ENCODE measurements around the gene LGALSL.

LGALSL gene

DNA sequence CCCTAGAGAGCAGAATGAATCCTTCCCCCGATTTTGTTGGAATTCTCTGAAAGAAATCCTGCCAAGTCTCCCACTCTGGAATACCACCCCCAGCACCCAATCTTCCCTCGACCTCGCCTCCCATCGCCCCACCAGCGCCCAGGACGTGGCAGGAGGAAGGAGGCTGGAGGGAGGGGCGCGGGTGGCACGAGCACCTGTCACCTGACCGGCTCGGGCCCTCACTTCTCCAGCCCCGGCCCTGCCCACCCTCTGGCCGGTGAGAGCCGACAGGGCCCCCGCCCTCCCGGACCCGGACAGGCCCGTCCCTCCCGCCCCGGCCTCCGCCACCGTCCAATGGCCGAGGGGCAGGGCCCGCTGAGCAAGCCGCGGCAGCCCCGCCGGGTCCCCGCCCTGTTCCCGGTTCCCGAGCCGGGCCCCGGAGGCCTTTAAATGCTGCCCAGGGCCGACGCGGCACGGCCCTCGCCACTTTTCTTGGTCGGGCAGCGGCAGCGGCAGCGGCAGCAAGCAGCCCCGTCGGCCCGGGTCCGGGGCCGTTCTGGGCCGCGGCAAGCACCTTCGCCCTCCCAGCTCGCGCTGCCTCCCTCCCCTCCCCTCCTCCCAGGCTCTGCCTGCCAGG is at the start of gene LGALSL:
Gene LGALSL (plus strand): TSS at position 393 of the 616 bp plus-strand sequence. CDS start 384 bp downstream, outside the sequence.
- peak; percentile 88 for DNase-seq (ENCODE audit: low spot score)

DNA sequence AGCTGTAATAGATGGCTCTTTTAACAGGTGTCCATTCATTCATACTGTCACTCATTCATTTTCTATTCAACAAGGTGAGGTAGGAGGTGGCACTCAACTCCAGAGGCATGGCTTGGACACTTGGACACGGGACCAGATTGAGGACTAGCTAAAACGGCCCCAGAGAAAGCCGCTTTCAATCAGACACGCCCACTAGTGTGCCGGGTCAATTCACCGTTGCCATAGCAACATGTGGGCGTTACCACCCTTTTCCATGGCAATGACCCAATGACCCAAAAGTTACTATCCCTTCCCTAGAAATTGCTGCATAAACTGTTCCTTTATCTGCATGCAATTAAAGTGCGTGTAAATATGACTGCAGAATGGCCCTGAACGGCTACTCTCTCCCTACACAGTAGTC is 49.2 kb upstream of the LGALSL start:
- no peak for DNase-seq (ENCODE audit: low spot score)

DNA sequence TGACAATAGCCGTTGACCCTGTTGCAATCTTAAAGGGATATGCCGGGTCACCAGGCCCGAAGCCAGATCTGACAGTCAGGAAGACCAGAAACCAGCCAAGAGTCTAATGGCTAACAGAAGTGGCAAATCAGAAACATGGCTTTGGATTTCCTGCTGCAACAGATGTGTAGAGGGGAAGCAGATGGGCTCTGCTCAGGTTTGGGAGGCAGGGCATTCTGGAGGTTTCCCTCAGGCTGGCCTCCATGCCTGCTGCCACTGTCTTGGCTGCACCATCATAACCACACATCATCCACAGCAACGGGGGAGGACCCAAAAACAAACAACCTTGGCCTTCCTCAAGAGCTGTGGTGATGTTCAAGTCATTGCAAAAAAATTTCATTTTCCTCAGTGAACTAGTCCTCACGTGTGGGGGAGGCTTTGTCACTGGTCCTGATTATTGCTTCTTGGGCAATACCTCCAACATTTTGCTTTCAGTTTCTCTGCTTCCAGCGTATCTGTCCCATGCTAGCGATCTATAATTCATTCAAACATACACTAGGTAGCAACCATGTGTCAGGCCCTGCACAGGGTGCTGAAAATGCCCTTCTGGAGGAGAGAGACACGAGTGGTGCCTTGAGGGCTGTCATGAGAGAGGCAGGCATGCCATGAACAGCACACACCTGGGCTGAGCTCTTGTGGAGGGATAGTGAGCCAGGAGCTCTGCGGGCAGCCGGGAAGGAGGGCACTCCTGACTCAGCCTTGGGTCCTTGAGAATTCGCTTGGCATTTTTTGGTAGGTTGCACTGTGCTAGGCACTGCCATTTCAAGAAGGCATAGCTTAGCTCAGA is 48.2 kb upstream of the LGALSL start:
- DNase-seq (ENCODE audit: low spot score): peak; percentile 72

DNA sequence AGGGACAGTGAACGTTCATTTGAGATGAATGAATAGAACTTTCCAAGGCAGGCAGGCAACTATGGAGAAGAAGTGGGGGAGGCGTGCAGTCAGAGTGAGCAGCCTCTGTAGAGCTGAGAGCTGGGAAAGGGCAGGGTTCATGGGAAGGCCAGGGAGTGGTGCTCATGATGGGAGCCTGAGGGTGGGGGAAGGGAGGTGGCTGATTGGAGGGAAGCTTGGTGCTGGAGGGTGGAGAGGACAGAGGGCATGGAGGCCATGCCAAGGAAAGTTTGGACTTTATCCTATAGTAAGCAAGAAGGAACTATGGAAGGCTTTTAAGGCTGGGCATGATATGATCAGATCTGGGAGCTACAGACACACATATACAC is 47.6 kb upstream of the LGALSL start:
- no peak for DNase-seq (ENCODE audit: low spot score)

DNA sequence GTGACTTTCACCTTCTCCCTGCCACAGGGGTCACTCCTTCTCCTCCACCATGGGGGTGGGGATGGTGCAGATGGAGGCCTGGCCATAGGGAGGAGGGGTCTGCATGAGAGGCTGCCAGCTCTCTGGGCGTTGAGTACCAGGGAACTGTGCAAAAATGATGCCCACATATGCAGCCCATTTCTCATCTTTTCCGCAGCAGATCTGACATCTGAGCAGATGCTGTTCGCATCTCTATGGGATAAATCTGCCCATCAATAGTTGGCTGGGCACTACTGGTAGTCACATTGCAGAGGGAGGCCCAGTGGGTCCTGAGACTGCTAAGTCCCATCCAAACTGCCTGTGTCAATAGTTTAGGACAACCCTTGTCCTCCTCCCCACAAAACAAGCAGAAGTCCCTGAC is 45.9 kb upstream of the LGALSL start:
- no peak for DNase-seq (ENCODE audit: low spot score)

DNA sequence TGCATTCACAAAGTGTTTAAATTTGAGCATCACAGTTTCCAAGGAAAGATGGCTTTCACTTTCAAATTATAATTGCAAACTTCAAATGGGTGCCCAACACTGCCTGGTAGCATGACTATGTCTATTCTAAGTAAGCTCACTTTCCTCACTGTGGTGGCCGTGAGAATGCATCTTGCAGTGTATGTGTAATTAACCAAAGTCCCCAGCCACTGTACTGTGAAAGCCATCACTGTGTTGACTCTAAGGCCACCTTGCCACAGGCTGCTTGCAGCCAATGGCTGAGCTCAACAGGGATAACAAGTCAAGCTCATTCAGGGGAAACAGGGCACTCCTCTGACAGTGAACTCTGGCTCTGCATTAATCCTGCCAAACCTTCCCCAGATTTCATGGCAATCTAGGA is 43.3 kb upstream of the LGALSL start:
- no peak for DNase-seq (ENCODE audit: low spot score)

DNA sequence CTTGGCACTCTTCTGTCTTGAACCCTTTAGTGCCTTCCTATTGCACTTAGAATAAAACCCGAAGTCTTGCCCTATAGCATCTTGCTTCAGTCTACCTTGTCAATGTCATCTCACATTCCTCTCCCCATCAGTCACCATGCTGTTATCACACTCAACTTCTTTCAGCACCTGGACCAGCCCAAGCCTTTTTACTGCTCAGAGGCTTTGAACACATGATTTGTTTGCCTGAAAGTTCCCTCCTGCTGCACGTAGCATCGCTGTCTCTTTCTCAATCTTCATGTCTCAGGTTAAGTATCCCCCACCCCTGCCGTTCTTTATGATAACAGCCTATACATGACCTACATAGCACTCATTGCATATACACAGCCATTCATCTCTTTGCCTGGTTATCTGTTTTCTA is 41.3 kb upstream of the LGALSL start:
- no peak for DNase-seq (ENCODE audit: low spot score)

DNA sequence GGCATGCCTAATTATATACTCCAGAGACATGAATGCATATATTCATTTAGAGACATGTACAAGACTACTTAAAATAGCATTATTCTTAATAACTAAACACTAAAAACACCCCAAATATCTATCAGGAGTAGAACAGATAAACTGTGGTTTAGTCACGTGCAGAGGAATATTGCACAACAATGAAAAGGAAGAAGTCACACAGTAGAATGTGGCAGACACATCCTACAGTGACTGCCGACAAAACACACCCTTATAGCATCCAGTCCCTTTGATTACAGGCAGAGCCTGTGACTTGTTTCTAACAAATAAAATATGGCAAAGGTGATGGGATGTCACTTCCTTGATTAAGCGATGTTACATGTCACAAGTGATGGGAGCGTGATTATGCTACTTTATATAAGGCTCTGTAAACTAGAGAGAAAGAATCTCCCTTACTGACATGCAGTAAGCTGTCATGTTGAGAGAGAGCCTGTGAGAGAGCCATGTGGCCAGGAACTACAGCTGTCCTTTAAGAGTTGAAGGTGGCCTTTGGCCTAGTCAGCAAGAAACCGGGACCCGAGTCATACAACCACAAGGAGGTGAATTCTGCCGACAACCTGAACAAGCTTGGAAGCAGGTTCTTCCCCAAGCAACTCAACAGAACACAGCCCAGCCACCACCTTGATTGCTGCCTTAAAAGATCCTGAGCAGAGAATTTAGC is 39.1 kb upstream of the LGALSL start:
- DNase-seq (ENCODE audit: low spot score): no peak

DNA sequence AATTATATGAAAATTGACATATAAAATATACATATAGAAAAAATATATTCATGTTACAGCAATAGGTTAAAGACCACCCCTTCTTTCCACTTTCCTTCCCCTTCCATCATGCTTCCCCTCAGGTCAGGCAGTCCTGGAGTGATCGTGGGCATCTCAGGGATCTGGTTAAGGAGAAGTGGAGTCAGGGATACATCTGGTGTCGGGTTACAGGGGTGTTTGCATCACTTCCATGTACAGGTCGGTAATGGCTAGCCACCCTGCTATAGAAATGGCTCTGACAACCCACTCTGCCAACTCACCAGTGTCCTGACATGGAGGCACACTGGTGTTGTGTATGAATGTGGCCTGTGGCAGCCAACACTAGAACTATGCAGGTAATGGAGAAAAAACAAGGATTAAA is 36.3 kb upstream of the LGALSL start:
- no peak for DNase-seq (ENCODE audit: low spot score)

DNA sequence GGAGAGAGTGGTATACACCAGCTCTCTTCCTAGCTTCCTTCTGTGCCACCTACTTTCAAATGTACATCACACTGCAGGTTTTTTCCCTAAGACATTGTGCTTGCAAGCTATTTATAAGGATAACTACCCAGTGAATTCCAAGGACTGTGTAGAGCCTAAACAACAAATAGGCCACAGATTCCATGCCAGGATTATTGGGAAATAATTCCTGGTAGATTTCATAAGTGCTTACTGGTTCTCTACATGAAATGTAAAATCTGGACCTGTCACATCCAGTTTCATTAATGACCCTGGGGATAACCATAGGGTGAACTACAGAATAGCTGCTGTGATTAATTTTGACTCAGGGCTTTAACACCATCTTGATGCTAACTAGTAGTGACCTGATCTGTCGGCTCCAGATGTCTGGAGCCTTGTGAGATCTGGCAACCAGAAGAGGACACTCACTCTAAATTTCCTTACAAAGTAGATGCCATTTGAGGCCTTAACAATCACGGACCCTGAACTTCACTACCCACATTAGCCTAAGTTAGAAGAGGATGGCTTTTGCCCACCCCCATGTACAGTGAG is 34.3 kb upstream of the LGALSL start:
- no peak for DNase-seq (ENCODE audit: low spot score)

DNA sequence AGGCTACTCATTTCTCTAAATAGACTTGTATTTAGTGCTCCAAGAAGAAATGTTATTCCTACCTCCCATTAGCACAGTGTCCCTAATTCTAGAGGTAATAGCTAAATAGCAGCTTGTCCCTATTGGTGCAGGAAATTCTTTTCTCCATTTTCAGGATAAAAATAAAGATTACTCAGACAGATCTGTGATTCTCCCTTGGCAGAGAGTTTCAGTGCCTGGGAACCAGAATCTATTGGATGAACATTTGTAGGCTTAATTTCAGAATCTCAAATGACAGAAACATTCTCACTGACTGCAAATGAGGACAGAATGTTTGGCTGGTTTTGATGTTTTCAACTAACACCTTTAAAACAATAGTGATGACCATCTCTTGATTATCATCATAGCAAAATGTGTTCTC is 33.3 kb upstream of the LGALSL start:
- DNase-seq (ENCODE audit: low spot score): no peak

DNA sequence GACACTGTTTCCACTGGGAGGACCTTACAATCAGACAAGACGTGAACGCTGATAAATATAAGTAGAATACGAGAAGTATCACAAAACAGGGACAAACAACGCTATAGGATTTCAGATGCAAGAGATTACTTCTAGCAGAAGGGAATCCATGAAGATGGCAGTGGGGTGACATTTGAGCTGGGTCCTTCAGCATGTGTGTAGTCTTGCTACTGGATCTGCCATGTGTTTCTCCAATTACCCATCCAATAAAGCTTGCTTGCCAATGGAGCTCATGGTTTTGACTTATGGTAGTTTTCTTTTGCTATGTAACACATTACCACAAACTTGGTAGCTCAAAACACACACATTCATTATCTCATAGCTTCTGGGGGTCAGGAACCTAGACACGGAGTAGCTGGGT is 32.8 kb upstream of the LGALSL start:
- no peak for DNase-seq (ENCODE audit: low spot score)

DNA sequence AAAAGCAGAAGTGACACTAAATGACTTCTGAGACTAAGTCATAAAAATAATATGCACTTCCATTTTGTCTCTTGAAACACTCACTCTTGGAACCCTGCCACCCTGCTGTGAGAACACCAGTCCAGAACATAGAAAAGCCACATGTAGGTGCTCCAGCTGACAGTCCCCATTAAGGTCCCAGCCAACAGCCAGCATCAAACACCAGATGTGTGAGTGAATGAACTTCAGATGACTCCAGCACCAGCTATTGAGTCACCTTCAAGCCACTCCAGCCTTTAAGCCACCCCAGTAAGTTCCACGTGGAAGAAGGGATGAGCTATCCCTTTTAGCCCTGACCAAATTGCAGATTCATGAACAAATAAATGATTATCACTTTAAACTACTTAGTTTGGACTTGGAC is 31.5 kb upstream of the LGALSL start:
- no peak for DNase-seq (ENCODE audit: low spot score)

DNA sequence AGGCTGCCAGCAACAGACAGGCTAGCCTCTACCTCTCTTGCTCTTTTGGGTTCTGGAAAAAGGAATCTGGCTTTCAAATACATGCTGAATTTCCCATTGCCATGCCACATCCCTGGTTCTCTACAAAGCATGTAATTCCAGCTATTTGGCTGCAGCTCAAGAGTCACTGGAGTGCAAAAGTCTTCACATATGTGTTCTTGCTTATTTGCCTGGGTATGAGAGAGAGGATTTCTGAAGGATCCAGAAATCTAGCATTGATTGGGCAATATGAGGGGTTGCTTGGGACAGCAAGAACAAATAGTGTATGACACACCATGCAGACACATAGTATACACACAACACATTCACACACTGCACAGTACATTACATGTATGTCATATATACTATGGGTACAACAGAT is 30.7 kb upstream of the LGALSL start:
- DNase-seq (ENCODE audit: low spot score): no peak

DNA sequence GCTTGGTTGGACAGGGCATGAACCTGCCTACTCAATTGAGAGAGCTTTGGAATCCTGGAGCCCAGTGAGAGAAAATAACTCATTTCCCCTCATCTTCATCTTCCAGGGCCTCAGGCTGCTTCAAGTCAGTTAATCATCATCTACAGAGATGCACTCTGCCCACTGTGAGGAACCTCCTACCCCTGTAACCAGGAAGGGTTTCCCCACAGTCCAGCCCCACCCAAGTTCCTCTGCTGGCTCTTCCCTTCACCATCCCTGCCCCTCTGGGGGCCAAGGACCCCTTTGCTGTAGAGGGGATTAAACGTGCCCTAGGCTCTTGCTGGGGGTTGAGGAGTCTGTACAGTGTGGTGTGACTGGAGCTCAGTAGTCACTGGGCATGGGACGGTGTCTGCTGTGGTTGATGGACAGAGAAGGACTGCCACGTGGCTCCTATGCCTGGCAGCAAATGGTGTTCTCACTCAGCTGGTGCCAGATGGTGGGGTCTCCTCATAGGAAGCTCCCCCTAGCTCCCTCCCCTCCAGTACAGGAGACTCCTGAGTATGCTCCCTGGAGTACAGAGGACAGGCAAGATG is 29.5 kb upstream of the LGALSL start:
- no peak for DNase-seq (ENCODE audit: low spot score)

DNA sequence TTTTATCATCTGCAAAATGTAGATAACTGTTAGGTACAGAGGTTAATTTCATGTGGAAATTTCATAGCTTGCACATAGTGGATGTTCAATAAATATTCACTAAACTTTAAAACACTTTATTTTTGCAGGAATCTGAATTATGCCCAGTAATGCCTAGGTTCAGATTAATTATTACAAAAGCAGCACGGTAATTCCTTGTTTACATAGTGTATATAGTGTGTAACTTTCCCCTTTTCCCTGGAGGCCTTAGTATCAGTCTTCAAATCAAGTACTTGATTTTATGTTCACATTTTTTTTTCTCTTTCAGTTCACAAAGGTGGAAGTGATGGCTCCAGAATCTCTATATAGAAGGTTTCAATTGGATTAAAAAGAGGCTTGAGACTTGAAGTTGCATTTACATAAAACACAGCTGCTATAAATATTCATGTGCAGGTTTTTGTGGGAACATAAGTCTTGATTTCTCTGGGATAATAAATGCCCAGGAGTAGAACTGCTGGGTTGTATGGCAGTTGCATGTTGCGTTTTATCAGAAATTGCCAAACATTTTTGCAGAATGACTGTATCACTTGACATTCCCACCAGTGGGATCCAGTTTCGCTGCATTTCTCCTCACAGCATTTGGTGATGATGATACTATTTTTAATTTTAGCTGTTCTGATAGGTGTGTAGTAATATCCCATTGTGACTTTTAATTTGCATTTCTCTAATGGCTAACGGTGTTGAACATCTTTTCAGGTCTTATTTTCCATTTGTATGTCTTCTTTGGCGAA is 27.6 kb upstream of the LGALSL start:
- no peak for DNase-seq (ENCODE audit: low spot score)

DNA sequence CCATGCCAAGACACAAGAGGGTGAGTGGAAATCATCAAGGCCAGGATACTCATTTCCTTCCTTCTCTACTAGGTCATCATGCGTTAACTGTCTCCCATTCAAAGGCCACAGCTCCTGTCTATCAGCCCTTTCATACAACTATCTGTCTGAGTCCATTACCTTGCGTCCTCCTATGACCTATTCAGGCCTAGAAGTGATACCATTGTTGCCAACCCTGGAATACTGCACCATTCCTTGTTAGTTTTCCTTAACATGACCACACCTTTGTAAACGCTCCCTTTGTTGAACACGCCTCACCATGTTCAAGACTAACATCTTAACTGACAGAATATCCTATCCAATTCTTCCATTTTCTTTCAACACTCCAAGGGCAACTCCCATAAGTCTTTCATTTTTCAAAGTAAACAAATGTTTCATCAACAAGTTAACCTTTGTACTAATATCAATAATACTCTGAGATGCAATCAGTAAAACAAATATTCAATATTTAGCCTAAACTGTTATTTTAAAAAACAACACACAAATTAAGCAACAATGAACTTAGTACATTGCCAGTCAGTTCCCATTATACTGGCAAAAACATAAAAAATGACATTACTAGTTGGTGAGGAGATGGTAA is 19.8 kb upstream of the LGALSL start:
- DNase-seq (ENCODE audit: low spot score): no peak

DNA sequence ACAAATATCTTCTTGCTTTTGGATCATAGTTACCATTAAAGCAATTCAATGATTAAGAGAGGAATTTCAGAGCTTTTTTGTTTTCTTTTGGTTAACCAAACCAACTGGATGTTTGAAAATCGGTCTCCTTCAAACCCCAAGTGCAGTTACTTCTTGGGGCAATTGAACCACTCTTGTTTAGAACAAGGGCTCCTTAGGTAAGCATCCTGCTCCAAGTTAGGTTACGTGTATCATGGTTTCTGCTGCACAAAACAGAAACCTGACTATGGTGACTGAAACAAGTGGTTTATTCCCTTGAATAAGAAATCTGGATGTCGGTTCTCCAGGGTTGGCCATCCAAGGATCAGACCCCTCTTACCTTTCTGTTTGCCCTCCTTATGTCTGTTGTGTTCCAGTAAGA is 16.1 kb upstream of the LGALSL start:
- no peak for DNase-seq (ENCODE audit: low spot score)

DNA sequence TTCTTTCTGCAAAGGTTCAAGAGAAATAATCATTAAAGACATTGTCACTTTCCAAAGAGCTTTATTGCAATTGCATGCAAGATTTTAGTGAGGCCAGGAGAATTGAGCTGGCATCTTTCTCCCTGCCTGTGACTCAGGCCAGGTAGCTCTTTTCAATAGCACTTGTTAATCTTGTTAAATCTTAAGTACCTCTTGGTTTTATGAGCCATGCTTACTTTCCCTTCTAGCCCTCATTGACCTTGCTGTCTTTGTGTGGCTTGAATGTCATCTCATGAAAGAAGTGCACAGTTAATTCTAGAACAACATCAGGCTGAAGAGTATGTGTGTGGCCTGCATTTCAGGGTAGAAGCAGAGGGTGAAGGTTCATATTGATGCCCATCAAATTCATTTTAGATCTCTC is 14.8 kb upstream of the LGALSL start:
- DNase-seq (ENCODE audit: low spot score): no peak

DNA sequence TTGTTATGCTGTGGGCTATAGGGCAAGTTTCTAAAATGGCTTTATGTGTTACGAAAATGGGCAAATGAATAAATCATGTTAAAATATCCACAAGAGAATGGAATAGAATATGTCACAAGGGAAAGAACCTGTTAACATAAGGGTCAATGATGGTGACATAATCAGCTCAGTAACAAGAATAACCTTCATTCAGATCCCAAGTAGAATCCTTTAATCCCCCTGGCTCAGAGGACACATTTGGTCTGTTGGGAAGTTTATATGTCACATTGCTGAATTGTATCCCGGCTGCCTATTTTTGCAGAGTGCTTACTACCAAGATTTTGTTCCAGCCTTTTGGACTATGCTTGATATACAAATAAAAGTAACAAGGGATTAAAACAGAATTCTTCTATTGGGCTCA is 13.1 kb upstream of the LGALSL start:
- DNase-seq (ENCODE audit: low spot score): no peak

DNA sequence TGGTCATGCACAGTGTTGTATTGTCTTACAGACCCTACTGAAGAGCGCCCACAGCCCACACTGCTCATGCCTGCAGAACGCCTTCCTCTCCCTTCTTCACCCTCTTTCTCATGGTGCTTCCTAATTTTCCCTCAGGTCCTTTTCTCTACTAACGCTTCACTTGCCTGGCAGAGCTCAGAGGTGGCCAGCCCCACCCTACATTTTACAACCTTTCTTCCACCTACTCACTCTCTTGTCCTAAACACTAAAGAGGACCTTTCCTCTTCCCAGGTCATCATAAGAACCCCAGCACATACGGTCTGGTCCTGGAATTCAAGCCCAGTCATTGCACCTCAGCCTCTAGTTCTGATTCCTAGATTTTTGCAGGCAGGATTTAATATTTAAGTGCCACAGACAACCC is 11.7 kb upstream of the LGALSL start:
- no peak for DNase-seq (ENCODE audit: low spot score)
